HG02798 (cell line): ENCODE results near the gene TTC9C.
A peak's percentile ranks its signal among the peaks of the same experiment; 100 is the strongest.
"Not testable (repeated sequence)": the region's sequence is repeated elsewhere in the genome, so short reads cannot be mapped to it uniquely, and the experiment has no call there.

ENCODE experiments used
- ATAC-seq: cut with Tn5 transposase; IDR thresholded peaks from one replicate; pipeline ENCODE4 v1.9.1; 2021; ENCODE audit warnings: mild to moderate bottlenecking; ENCODE audit not compliant: unreplicated experiment, poor library complexity

The TTC9C gene

DNA sequence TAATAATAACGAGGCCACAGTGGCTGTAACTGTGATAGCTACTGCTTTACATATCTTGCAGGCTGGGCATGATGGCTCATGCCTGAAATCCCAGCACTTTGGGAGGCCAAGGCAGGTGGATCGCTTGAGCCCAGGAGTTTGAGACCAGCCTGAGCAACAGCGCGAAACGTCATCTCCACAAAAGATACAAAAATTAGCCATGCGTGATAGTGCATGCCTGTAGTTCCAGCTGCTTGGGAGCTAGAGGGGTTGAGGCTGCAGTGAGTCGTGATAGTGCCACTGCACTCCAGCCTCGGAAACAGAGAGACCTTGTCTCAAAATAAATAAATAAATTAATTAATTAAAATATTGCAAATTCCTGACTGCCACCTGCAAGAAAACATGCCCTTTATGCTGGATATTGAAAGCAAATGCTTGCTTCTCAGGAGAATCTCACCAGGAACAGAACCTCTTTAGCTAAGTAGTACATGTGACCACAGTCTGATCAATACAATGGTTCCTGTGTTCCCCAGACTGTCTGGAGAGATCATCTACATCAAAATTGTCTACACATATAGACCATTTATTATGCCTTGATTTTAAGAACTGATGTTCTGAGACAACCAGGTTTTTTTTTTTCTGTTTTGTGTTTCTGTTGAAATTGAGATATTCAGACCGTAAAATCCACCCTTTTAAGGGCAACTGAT, 19.3 kb downstream of the TTC9C start:
- no peak for ATAC-seq

DNA sequence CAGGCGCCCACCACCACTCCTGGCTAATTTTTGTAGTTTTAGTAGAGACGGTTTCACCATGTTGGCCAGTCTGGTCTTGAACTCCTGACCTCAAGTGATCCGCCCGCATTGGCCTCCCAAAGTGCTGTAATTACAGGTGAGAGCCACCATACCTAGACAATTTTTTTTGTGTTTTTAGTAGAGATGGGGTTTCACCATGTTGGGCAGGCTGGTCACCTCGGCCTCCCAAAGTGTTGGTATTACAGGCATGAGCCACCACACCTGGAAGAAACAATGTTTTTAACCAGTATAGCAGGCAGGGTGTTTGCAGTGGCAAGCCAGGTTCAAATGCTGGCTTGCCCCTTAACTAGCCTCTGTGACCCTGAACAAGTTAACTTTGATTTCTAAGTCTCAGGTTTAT, 21.6 kb downstream of the TTC9C start:
- ATAC-seq, result not testable (repeated sequence)

DNA sequence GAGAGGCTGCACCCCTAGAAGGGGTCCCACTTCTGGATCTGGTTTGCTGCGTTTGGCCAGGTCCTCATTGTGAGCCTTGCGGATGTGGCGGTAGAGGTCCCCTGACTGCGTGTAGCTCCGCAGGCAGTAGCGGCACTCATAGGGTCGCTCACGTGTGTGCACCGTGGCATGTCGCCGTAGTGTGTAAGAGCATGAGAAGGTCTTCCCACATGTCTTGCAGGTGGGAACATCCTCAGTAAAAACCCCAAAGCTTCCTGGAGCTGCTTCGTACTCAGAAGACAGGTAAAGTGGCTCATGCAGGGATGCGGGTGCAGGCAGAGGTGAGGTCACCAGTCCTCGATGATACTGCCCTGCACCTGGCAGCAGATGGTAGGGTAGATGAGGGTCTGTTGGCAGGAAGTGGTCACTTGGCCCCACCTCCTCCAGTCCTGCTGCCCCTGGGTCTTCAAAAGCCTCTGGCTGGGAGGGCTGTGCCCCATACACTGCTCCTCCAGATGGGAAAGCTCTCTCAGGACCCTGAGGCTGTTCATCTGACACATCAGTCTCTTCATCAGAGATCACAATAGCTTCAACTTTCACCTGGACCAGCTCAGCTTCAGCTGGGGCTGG, 24.0 kb downstream of the TTC9C start:
- ATAC-seq, result no peak

DNA sequence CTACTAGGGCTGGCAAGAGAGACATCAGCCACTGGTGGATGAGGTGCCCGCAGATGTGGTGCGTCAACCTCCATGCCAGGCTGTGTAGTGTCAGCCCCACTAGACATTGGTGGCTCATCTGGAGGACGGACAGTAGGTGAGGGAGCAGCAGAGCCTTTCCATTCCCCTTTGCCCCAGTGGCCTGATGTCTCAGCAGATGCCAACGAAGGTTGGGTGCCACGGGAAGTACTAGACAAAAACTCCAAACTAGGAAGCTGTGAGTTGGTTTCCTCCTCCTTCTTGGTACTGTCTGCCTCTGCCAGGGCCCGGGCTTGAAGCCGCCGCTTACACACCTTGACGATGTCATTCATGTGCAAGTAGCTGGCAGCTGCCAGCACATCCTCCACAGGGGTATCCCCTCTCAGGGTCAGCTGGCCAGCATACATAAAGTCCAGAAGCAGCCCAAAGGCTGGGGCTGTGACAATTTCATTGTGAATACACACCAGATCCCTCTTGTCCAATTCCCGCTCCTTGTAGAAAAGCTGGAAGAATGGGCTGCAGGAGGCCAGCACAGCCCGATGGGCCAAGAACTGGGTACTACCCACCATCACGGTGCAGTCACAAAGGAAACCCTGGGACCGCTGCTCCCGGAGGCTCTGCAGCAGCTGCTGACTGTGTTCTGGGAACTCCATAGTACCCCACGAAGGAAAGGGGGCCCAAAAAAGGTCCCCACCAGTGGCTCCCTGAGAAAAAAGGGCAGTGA, 24.9 kb downstream of the TTC9C start:
- no peak for ATAC-seq

DNA sequence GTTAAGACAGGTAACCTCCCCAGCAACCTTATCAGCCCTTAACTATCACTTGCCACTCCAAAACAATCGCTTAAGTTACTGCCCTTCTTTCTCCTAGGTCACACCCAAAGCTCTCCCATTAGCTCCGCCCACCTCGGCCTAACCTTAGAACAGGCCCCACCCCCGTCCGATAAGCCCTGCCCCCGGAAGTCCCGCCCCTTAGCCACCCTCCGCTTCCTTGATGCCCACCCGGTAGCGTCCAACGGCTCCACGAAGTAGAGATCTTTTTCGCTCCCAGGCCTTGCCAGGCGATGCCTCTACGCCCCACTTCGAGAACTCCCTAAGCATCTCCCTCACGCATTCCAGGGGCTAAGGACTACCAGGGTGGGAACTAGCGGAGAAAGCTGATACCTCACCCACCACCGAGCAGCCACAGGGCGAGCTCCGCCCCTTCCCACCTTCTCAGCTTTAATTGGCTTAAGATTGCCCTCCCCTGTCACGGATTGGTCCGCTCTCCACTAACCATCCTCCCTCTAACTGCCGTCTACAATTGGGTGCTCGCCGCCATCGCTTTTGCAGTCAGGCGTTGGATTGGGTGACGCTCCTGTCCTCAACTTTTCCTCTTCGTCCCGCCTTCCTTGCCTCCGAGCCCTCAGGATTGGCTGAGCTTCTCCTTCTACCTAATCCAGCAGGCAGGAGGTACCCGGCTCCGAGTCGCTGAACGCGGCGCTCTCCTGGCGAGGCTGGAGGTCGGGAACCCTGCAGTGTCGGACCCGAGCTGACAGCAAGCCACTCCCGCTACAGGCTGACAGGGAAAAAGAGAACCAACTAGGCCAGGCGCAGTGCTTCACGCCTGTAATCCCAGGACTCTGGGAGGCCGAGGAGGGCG, 25.7 kb downstream of the TTC9C start, which contains the start of gene ZBTB3:
ZBTB3 (minus strand) TSS at position 425 of the 868 bp plus-strand sequence. CDS start 496 bp downstream, outside the sequence.
- peak; percentile 96 for ATAC-seq

DNA sequence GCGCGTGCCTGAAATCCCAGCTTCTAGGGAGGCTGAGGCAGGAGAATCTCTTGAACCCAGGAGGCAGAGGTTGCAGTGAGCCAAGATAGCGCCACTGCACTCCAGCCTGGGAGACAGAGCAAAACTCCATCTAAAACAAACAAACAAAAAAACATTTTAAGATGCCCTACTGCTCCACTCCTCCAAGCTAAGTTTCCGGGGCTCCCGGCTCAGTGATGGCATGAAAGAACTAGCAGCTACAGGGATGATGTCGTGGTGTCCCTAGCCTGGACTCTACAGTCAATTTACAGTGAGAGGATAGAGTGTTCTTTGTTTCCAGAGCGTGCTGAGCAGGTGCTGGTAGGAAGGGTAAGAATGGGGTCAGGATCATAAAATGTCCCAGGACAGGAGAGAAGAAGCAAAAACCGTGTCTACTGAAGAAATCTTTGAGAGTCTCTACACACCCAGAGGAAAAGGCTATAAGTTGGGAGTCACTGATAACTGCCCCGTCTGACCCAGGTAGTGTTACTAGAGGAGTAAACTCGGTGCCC, 26.9 kb downstream of the TTC9C start:
- no peak for ATAC-seq

DNA sequence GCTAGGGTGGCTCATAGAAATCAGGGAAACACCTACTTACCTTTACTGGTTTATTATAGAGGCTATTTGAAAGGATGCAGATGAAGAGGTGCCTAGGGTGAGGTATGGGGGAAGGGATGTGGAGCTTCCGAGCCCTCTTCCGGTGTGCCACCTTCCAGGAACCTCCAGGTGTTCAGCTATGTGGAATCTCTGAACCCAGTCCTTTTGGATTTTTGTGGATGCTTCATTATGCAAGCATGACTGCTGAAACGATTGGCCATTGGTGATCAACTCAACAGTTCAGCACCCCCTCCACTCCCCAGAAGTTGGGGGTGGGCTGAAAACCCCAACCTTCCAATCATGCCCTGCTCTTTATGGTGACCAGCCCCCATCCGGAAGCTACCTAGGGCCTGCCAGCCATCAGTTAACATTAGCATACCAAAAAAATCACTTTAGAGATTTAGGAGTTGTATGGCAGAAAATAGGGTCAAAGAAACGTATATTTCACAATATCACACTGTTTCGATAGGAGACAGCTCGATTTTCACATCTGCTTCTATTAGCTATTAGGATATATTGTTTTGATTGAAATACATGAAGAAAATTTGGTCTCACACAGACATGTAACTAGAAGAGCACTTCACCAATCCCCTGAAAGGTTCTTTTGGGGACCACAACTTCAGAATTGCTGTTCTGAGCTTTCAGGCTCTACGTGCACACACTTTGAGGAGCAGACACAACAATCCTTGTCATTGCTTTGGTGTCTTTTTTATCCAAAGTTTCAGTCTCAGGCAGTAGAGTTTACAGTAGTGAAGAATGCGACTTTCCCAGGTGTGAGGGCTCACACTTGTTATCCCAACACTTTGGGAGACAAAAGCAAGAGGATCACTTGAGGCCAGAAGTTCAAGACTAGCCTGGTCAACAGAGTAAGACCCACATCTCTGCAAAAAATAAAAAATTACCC, 29.8 kb downstream of the TTC9C start:
- no peak for ATAC-seq

DNA sequence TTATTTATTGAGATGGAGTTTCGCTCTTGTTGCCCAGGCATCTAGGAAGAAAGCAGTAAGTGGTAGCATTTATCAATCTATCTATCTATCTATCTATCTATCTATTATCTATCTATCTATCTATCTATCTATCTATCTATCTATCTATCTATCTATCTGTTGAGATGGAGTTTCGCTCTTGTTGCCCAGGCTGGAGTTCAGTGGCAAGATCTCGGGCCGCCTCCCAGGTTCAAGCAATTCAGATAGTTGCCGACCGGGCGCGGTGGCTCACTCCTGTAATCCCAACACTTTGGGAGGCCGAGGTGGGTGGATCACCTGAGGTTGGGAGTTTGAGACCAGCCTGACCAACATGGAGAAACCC, 32.6 kb downstream of the TTC9C start:
- ATAC-seq, result not testable (repeated sequence)

DNA sequence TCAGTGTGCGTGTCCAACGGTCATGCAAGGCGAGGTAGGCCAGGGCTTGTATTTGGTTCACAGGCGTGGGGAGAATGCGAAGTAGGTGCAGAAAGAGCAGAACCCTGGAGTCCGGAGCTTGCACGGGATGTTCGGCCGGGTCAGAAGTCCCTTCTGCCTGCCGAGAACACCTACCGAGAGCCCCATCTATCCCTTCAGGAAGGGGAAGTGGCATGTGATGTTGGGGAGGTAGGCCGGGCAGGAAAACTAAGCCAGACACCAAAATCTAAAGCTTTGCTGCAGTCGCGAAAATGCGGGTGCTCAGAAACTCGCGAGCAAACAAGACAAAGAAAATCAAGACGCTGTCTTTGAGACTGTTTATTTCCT, 42.5 kb downstream of the TTC9C start:
- no peak for ATAC-seq

DNA sequence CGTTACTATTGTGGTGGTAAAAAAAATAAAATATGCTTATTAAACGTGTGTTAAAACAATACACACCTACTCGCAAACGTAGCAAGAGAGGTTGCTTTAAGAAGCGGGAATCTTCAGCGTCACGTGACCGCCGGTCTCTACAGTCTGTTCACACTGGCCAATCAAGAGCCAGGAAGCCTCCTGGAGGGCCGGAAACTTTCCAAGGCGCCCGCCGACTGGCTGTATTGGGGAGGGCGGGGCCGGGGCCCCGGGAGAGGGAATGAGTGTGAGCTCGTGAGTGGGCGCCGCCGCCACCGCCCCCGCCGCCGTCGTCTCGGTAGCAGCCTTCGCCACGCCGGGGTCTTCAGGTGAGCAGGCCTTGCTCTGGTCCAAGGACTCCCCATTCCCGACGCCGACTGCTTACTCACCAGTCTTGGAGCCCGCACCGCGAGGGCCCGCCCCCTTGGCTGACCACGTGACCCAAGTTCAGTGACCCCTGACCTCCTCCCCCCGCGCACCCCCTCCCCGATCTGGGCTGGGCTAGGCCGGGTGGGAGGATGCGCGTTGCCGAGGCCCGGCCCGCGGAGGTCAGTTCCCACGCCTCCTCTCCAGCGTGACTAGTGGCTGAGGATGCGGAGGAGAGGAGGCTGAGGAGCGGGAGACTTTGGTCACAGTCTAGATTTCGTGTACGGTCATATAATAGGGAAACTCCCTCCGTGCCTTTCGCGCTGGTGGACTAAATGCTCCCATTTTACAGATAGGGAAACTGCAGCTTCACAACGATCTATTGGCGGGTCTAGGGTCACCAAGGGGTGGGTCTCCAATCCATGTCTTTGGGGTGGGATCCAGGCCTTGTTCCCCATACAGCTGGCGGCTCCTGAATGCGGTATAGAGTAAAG, 43.1 kb downstream of the TTC9C start, which contains the start of gene TAF6L:
TAF6L (plus strand) TSS at position 253 of the 878 bp plus-strand sequence. CDS start 4,388 bp downstream, outside the sequence.
- ATAC-seq, result peak; percentile 88

DNA sequence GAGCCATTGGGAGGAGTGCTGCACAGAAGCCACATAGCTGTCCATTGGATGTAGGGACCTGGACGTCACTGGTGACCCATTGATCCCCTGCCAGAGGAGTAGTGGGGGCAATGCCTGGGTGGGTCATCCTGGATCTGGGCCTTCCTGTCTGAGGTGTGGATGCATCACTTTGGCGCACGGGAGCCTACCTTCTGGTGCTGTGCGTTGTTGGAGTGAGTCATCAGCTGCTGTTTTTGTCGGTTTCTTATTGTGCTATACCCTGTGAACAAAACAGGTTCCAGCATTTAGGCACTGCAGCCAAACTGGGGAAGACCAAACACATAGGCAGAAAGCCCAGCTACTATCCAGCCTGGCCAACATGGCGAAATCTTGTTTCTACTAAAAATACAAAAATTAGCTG, 46.1 kb downstream of the TTC9C start:
- no peak for ATAC-seq

DNA sequence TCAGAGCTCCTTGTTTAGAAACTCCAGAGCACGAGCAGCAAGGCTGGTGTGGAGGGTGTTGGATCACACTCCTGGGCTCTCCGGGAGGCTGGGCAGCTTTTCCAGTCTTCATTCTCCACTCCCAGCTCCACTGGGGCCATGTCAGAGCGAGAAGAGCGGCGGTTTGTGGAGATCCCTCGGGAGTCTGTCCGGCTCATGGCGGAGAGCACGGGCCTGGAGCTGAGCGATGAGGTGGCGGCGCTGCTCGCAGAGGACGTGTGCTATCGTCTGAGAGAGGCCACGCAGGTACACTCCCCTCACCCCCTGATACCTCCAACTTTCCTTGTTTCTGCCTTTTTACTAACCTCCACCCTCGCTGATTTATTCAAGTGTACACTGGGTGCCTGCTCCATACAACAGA, 47.4 kb downstream of the TTC9C start:
- ATAC-seq, result no peak

DNA sequence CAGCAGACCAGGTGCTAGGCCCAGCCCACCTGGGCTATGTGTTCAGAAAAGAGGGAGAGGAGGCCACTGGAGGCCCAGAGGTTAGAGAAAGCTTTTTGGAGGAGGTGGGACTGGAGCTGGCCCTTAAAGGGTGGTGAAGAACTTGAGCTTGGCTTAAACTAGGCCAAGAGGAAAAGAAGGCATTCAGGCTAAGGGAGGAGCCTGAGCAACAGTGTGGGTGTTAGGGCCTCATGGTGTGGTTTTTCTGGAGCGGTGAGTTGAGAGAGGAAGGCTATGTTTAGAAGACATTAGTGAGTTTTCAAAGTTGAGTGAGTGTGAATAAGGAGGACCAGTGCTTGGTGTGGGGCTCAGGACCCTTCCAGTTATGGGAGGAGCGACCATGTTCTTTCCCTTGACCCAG, 49.1 kb downstream of the TTC9C start:
- no peak for ATAC-seq

DNA sequence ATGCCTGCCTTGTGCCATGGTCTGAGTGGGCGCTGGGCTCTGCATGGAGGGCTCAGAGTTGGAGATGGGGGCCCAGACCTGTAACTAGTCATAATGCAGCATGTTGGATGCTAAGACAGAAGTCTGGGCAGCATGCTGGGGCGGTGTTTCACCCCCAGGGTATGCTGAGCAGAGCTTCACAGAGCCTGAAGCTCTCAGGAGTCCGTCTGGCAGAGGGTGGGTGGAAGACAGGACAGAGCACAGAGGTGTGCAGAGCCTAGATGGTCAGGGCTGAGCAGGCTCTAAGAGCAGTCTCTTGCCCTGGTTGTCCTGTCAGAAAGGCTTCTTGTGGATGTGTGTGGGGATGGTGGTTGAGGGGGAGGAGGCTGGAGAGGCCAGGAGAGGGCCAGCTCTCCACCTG, 50.2 kb downstream of the TTC9C start:
- no peak for ATAC-seq

DNA sequence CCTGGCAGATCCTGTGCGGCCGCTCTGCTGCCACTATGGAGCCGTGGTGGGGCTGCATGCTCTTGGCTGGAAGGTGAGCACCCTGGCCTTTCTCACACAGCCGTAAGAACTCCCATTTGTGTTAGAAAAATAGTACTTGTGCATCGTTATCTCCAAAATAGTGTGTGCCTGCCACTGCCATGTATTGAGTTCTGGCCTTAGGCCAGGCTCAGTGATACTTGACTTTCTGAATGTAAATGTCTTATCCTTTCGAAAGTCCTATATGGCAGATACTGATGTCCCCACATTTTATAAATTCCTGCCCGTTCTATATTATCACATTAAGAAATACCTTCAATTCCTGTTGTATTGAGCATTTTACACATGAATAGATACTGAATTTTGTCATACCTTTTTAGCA, 54.5 kb downstream of the TTC9C start:
- ATAC-seq, result no peak

DNA sequence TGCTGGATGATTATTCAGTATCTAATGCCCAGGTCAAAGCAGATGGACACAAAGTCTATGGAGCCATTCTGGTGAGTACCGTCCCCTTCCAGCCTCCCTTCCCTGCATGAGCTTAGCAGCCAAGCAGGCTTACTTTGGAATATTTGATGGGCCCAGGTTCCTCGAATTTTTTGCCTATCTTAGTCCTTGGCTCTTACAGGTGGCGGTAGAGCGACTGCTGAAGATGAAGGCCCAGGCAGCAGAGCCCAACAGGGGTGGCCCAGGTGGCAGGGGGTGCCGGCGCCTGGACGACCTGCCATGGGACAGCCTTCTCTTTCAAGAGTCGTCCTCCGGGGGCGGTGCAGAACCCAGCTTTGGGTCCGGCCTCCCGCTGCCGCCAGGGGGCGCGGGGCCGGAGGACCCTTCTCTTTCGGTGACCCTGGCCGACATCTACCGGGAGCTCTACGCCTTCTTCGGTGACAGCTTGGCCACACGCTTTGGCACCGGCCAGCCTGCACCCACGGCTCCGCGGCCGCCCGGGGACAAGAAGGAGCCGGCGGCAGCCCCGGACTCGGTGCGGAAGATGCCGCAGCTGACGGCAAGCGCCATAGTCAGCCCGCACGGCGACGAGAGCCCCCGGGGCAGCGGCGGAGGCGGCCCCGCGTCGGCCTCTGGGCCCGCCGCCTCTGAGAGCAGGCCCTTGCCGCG, 58.2 kb downstream of the TTC9C start:
- ATAC-seq, result peak; percentile 76

DNA sequence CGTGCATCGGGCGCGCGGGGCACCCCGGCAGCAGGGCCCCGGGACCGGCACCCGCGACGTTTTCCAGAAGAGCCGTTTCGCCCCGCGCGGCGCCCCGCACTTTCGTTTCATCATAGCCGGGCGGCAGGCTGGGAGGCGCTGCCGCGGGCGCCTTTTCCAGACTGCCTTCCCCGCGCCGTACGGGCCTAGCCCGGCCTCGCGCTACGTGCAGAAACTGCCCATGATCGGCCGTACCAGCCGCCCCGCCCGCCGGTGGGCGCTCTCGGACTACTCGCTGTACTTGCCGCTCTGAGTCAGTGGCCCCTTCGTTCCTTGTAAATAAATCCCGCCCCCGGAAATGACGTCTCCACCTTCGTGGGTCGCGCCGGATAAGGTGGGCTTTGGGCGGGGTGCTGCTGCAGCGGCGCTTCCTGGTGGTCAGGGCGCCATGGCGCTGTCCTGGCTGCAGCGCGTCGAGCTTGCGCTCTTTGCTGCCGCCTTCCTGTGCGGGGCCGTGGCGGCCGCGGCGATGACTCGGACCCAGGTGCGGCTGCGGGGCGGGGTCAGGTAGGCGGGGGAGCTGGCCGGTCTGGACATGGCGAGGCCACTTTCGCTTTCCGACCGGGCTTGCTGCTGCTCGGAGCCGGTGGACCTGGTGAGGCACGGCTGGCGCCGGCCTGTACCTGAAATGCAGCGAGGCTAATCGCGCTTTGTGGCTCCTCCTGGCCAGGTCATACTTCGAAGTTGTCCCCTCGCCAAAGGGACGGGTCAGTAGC, 58.9 kb downstream of the TTC9C start, which contains the start of gene TMEM179B:
TMEM179B (plus strand) TSS at position 398 of the 755 bp plus-strand sequence; CDS start at position 428, 30 bp downstream.
- peak; percentile 67 for ATAC-seq
